ENCODE measurements around the gene FPGS. TPM values are rescaled to one million over a fixed set of nuclear protein-coding genes. Genes with fewer than 3 reads are reported as not detected.

The FPGS gene
- polyA plus RNA-seq, 2 of the 4 experiments (the other 2 are of a cell fraction) = 28.8 to 48.5 TPM

DNA sequence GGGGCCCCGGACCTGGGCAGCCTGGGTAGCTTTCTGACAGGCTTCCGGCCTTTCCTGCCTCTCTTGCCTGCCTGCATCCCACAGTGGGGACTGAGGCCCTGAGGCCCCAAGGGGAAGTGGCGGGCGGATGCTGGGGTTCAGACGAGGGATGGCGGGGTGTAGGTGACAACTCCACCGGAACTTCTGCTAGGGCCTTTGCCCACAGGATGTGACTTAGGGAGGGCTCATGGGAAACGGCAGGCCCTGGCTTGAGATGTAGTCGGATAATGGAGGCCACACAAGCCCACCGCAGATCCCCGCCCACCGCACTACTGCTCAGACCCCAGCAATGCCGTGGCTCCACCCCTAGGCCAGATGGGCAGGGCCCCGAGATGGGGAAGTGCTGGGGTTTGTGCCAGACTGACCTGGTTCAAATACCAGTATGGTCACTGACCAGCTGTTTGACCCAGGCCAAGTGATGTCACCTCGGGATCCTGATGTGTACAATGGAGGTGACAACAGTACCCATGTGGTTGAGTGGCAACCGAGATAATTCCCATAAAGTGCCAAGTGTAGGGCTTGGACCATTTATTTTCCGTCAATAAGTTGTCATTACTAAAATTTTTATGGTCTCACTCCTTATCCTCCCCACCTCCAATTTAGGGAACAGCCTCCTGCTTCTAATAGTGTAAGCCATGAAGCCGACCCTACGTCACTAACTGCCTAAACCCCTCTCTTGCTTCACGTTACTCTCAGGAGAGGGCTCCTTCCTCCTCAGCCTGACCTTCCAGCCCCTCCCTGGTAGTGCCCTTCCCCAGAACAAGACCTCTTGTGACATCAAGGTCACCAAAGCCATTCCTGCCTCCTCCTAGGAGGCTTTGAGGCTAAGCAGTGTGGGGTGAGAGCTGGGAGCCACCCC, 19.3 kb upstream of the FPGS start:
- no peak for FAIRE-seq
- ChIA-PET CTCF (interaction anchor here (1.0 to 12.1 kb wide), 15 partner anchors 10 to 335 kb away, joined by 3 to 157 read pairs (median 5); partner anchors contain the start of genes FPGS and TOR2A), POLR2A (no interaction called here)
- no peak for ATAC-seq
- no peaks in the 10 kb centered on the region for H3K9me3 ChIP-seq
- no peak overlapping the region for H3K27ac ChIP-seq
- H3K4me3 ChIP-seq = no peak overlapping the region
- WGBS (ENCODE audit: missing lambda C conversion rate) = 88% methylated on average over 19 of the region's 20 CpGs
- H3K4me2 ChIP-seq = no peak overlapping the region
- peaks cover 21% of the 10 kb centered on the region; the same call in 2 of the 3 replicates for H3K4me1 ChIP-seq
- DNase-seq (ENCODE audit: low read depth in 1 of 2, low spot score in 1 of 2) = no peak
- TF ChIP-seq ZNF302 (CRISPR knock-in tag; IDR thresholded peaks at IDR 0.05) (no peak), RAD21 (conservative IDR thresholded peaks at IDR 0.05 in 1 of 2, IDR thresholded peaks at IDR 0.05 in 1 of 2) (no peak), EP300 (IDR thresholded peaks at IDR 0.05) (no peak), SREBF2 (IDR thresholded peaks at IDR 0.05) (no peak), MYC (IDR thresholded peaks at IDR 0.05; ENCODE audit: borderline replicate concordance, low read length) (no peak), RNF2 (IDR thresholded peaks at IDR 0.05; ENCODE audit: borderline replicate concordance, low read depth) (no peak), CBX2 (IDR thresholded peaks at IDR 0.05; ENCODE audit: borderline replicate concordance, low read depth) (no peak), GATA3 (IDR thresholded peaks at IDR 0.05; ENCODE audit: borderline replicate concordance) (no peak), HOXB5 (CRISPR knock-in tag; IDR thresholded peaks at IDR 0.05) (no peak), RARB (CRISPR knock-in tag; IDR thresholded peaks at IDR 0.05) (no peak), ESRRA (IDR thresholded peaks at IDR 0.05; ENCODE audit: borderline replicate concordance, low read length) (no peak), RFX5 (IDR thresholded peaks at IDR 0.05) (no peak)
- TF ChIP-seq, protein P1, sequence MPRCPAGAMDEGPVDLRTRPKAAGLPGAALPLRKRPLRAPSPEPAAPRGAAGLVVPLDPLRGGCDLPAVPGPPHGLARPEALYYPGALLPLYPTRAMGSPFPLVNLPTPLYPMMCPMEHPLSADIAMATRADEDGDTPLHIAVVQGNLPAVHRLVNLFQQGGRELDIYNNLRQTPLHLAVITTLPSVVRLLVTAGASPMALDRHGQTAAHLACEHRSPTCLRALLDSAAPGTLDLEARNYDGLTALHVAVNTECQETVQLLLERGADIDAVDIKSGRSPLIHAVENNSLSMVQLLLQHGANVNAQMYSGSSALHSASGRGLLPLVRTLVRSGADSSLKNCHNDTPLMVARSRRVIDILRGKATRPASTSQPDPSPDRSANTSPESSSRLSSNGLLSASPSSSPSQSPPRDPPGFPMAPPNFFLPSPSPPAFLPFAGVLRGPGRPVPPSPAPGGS (IDR thresholded peaks at IDR 0.05) = no peak
- TF ChIP-seq, protein P2, sequence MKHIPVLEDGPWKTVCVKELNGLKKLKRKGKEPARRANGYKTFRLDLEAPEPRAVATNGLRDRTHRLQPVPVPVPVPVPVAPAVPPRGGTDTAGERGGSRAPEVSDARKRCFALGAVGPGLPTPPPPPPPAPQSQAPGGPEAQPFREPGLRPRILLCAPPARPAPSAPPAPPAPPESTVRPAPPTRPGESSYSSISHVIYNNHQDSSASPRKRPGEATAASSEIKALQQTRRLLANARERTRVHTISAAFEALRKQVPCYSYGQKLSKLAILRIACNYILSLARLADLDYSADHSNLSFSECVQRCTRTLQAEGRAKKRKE (CRISPR knock-in tag; IDR thresholded peaks at IDR 0.05; ENCODE audit: low read depth) = no peak
- TF ChIP-seq, protein P3, sequence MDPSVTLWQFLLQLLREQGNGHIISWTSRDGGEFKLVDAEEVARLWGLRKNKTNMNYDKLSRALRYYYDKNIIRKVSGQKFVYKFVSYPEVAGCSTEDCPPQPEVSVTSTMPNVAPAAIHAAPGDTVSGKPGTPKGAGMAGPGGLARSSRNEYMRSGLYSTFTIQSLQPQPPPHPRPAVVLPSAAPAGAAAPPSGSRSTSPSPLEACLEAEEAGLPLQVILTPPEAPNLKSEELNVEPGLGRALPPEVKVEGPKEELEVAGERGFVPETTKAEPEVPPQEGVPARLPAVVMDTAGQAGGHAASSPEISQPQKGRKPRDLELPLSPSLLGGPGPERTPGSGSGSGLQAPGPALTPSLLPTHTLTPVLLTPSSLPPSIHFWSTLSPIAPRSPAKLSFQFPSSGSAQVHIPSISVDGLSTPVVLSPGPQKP (IDR thresholded peaks at IDR 0.05; ENCODE audit: low read depth, low read length) = no peak
- TF ChIP-seq, protein P4, sequence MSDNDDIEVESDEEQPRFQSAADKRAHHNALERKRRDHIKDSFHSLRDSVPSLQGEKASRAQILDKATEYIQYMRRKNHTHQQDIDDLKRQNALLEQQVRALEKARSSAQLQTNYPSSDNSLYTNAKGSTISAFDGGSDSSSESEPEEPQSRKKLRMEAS (IDR thresholded peaks at IDR 0.05) = no peak
- TF ChIP-seq, protein P5, sequence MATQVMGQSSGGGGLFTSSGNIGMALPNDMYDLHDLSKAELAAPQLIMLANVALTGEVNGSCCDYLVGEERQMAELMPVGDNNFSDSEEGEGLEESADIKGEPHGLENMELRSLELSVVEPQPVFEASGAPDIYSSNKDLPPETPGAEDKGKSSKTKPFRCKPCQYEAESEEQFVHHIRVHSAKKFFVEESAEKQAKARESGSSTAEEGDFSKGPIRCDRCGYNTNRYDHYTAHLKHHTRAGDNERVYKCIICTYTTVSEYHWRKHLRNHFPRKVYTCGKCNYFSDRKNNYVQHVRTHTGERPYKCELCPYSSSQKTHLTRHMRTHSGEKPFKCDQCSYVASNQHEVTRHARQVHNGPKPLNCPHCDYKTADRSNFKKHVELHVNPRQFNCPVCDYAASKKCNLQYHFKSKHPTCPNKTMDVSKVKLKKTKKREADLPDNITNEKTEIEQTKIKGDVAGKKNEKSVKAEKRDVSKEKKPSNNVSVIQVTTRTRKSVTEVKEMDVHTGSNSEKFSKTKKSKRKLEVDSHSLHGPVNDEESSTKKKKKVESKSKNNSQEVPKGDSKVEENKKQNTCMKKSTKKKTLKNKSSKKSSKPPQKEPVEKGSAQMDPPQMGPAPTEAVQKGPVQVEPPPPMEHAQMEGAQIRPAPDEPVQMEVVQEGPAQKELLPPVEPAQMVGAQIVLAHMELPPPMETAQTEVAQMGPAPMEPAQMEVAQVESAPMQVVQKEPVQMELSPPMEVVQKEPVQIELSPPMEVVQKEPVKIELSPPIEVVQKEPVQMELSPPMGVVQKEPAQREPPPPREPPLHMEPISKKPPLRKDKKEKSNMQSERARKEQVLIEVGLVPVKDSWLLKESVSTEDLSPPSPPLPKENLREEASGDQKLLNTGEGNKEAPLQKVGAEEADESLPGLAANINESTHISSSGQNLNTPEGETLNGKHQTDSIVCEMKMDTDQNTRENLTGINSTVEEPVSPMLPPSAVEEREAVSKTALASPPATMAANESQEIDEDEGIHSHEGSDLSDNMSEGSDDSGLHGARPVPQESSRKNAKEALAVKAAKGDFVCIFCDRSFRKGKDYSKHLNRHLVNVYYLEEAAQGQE (IDR thresholded peaks at IDR 0.05) = no peak

All from A549 (cell line).